Neural crest cell (in vitro differentiated cells): ENCODE data around the gene PHF21B. TPM values are rescaled to one million over a fixed set of nuclear protein-coding genes. Genes with fewer than 3 reads are reported as not detected.

Experiments used
- DNase-seq: peaks from one replicate; pipeline ENCODE4 v3.0.0; 2021; ENCODE audit warnings: low read depth, mixed read lengths, low spot score
- H3K27ac Mint-ChIP-seq: one replicate; pipeline ENCODE4 v1.8.0; 2021; ENCODE audit warnings: mild to moderate bottlenecking, mixed read lengths; ENCODE audit not compliant: unreplicated experiment
- H3K27me3 Mint-ChIP-seq: 2 replicates; pipeline ENCODE4 v1.8.0; 2021; ENCODE audit warnings: low read depth, mild to moderate bottlenecking, mixed read lengths
- H3K36me3 Mint-ChIP-seq: 2 replicates; pipeline ENCODE4 v1.8.0; 2021; ENCODE audit warnings: low read depth, mild to moderate bottlenecking, mixed read lengths
- H3K4me1 Mint-ChIP-seq: 2 replicates; pipeline ENCODE4 v1.8.0; 2021; ENCODE audit warnings: mixed read lengths
- H3K4me3 Mint-ChIP-seq: one replicate; pipeline ENCODE4 v1.8.0; 2021; ENCODE audit warnings: mild to moderate bottlenecking, mixed read lengths
- H3K9me3 Mint-ChIP-seq: 2 replicates; pipeline ENCODE4 v1.8.0; 2021; ENCODE audit warnings: mixed read lengths
- CTCF ChIP-seq: fragments of 200-600 bp; sonication (generic); conservative IDR thresholded peaks from 2 replicates; pipeline ENCODE4 v1.5.0; 2021; ENCODE audit warnings: antibody characterized with exemption, mild to moderate bottlenecking
- total RNA-seq: library from RNA; stranded (reverse); gene quantifications from 2 replicates; pipeline ENCODE4 v1.2.1, GENCODE V29; 2021

PHF21B gene
- total RNA-seq, 1 donor from 2014 or later = 40.4 TPM

DNA sequence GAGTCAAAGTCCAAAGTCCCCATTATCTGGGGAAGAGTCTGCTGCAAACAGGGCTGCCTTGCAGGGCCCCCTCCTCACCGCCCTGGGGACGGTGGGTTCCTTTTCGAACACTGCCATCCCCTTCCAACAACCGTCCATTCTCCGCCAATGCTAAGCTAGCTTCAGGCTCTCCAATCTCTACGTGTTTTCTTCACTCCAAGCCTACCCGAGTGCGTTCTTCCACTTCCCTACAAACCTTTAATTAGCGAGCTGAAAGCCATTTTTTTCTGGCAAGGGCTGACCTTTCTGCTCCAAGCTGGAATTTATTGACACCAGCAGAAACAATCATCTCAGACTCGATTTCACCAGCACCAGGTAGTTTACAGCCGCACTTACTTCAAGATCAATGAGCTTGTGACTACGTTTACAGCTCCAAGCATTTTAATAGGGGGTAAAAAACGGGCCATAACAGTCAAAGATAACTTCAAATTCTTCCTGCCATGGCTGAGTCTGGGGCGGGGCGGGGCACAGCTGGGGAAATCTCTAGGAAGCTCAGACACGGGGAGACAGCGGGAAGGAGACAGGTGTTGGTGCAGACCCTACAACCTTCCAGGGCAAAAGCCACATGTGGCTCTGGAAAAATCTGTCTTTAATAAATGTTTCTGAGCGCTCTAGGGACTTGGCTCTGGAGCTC is 82.2 kb downstream of the PHF21B start:
- no peak for TF ChIP-seq CTCF
- Mint-ChIP-seq H3K36me3 (peaks cover 20% of the 10 kb centered on the region), H3K4me3 (no peak overlapping the region), H3K27ac (no peak overlapping the region), H3K9me3 (no peaks in the 10 kb centered on the region), H3K4me1 (peaks cover 8% of the 10 kb centered on the region), H3K27me3 (no peaks in the 10 kb centered on the region)
- DNase-seq = no peak

DNA sequence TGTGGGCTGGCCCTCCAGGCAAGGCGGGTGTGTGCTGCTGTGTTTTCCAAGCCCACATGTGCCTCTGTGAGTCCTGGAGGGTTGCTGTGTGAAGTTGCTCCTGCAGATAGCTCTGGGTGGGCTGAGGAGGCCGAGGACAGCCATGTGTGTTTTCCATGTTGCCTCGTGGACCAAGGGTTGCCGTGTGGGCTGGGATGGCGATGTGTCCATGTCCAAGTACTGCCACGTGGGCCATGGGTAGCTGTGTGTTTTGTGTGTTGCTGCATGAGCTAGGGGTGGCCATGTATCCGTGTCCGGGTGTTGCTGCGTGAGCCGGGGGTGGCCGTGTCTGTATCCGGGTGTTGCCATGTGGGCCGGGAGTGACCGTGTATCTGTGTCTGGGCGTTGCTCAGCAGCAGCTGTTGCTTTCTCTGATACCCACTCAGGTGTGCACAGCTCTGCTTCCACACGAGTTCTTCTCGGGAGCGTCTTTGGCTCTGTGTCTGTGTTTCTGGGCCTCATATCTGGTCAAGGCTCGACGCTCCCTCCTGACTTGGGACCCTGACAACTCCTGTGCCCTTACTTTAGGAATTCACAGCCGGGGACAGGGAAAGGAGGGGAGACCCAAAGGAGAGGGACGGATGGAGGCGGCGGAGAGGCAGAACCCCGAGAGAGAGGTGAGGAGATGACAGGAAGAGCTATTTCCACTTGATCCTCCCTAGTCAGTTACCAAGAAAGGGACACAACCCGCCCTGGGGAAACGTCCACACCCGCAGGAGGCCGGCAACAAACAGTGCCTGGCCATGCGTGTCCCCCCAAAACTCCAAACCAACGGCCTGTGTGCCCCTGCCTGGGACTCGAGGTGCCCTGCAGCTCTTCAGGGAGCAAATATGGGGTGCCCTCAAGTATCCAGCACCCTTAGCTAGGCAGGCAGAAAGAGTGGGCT is 83.1 kb downstream of the PHF21B start:
- H3K27me3 Mint-ChIP-seq = no peaks in the 10 kb centered on the region
- no peak for TF ChIP-seq CTCF
- H3K4me3 Mint-ChIP-seq = peak overlapping the region; percentile 27
- no peaks in the 10 kb centered on the region for H3K9me3 Mint-ChIP-seq
- DNase-seq = no peak
- H3K36me3 Mint-ChIP-seq = peaks cover 20% of the 10 kb centered on the region
- peaks cover 3% of the 10 kb centered on the region for H3K4me1 Mint-ChIP-seq
- no peak overlapping the region for H3K27ac Mint-ChIP-seq

DNA sequence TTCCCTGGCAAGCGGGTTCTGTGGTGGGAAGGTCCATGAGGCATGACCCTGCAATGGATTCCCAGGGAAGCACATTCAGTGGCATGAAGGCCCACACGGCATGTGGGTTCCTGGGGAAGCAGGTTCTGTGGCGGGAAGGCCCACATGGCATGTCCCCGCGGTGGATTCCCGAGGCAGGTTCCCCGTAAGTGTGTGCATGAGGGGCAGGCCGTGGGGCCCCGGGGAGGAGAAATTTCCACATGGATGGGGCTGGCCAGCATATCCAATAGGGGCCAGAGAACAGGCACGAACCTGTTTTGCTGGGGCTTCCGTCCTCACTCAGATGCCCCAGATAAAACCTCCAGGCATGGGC is 83.7 kb downstream of the PHF21B start:
- no peaks in the 10 kb centered on the region for H3K27me3 Mint-ChIP-seq
- no peak overlapping the region for H3K27ac Mint-ChIP-seq
- no peak for TF ChIP-seq CTCF
- peaks cover 3% of the 10 kb centered on the region for H3K4me1 Mint-ChIP-seq
- H3K4me3 Mint-ChIP-seq = no peak overlapping the region
- no peak for DNase-seq
- no peaks in the 10 kb centered on the region for H3K9me3 Mint-ChIP-seq
- H3K36me3 Mint-ChIP-seq = peaks cover 20% of the 10 kb centered on the region

GRCh38 chr22:44925465-44926123 is 84.2 kb downstream of the PHF21B start:
- no peaks in the 10 kb centered on the region for H3K27me3 Mint-ChIP-seq
- no peak overlapping the region for H3K27ac Mint-ChIP-seq
- H3K4me3 Mint-ChIP-seq = no peak overlapping the region
- no peaks in the 10 kb centered on the region for H3K9me3 Mint-ChIP-seq
- H3K36me3 Mint-ChIP-seq = peaks cover 20% of the 10 kb centered on the region
- DNase-seq = no peak
- no peak for TF ChIP-seq CTCF
- H3K4me1 Mint-ChIP-seq = peaks cover 3% of the 10 kb centered on the region

GRCh38 chr22:44924710-44925109 is 85.1 kb downstream of the PHF21B start:
- Mint-ChIP-seq H3K9me3 (no peaks in the 10 kb centered on the region), H3K36me3 (peaks cover 20% of the 10 kb centered on the region), H3K27ac (no peak overlapping the region), H3K27me3 (no peaks in the 10 kb centered on the region), H3K4me3 (no peak overlapping the region), H3K4me1 (peaks cover 3% of the 10 kb centered on the region)
- no peak for DNase-seq
- no peak for TF ChIP-seq CTCF
